Inferior parietal cortex (tissue), 1 donor: ENCODE data around the gene ZNF581.

Experiments
- DNase-seq: peaks from one replicate; pipeline ENCODE4 v3.0.0-alpha.2; 2016; ENCODE audit errors: extremely low spot score

Gene ZNF581

DNA sequence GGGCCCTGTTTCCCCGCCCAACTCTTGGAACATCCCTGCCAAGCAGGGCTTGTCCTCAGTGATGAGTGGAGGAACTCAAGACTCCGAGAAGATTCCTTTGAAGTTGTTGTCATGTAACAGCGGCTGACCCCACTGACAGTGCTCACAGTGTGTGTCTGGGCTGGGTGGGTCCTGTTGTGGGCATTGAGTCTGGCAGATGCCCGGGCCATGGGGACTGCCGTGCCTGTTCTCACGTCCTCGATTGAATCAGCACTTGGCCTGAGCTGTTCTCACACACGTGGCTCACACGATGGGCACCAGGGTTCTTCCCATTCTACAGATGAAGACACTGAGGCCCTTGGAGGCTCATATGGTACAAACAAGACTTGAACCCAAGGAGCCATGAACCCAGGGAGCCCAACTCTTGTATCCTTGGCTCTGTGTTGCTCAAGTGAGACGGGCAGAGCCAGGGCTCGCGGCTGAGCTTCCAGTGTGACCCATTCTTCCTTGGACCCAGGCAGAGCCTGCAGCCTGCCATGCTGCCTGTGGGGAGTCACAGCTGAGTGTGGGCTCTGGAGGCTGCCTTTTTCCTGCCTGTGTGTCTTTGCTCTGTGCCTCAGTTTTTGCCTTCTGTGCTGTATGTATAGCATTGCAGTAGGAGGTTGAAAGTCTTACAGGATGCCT lies 23.0 kb downstream of the ZNF581 start:
- DNase-seq: no peak

DNA sequence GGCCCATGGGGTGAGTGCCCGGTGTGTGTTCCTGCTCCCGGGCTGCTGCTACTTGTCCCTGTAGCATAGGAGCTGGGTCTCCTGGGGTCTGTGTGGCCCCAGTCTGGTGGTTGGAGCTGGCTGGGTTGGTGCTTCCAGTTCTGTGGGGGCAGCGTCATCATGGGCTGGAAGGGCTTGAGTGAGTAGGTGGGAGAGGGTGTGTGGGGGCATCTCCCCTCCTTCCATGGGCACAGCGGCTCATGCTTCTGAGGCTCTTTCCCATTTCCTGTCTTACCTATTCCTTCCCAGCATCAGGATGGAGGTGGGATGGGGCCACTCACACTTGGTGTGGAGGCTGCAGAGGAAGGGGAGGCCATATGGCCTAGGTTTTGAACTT lies 23.5 kb downstream of the ZNF581 start:
- no peak for DNase-seq

DNA sequence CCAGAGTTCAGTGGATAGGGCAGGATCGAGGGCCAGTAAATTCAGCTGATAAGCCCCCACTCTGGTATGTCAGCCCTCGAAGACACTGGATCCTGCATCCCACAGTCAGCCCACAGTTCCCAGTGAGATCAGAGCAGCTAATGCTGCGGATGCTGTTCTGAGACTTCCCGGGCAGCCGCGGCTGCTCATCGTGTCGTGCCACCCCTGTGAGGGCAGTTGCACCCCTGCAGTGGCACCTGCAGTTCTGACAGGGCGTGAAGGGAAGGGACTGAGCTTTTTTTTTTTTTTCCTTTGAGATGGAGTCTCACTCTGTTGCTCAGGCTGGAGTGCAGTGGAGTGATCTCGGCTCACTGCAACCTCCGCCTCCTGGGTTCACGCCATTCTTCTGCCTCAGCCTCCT lies 24.1 kb downstream of the ZNF581 start:
- DNase-seq: no peak

DNA sequence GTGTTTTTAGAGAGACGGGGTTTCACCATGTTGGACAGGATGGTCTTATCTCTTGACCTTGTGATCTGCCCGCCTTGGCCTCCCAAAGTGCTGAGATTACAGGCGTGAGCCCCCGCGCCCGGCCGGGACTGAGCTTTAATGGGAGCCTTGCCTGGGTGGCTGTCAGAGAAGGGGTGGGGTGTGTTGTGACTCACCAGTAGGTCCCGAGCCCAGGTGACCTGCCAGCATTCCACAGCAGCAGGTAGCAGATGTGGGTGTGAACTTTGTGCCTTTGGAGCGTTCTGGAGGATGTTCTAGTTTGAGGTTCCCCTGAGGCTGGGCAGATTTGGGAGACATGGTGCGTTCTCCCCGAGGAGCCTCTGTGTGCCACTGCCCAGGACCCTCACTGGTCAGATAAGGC lies 24.5 kb downstream of the ZNF581 start:
- no peak for DNase-seq

DNA sequence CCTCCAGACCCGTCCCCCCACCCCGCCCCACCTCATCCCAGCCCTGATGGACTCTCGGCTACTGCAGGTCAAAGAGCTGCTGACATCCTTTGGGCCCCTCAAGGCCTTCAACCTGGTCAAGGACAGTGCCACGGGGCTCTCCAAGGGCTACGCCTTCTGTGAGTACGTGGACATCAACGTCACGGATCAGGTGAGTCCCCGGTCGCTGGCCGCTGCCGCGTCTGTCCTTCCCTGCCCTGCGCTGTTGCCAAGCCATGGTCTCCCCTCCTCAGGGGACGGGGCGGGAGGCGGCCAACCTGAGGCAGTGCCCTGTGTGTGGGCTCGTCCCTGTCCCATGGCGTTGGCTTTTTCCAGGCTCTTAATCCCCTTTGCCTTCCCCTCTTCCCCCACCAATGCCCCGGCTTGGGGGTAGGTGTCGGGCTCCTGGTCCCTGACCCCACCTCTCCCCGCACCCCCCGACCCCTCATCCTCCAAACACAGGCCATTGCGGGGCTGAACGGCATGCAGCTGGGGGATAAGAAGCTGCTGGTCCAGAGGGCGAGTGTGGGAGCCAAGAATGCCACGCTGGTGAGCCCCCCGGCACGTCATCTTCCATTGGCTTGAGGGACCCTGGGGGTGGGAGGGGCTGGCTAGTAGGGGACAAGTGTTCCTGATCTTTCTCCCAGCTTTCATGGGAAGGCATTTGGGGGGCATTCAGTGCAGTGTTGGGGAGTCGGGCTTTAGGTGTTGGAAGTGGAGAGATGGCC lies 25.3 kb downstream of the ZNF581 start:
- no peak for DNase-seq

DNA sequence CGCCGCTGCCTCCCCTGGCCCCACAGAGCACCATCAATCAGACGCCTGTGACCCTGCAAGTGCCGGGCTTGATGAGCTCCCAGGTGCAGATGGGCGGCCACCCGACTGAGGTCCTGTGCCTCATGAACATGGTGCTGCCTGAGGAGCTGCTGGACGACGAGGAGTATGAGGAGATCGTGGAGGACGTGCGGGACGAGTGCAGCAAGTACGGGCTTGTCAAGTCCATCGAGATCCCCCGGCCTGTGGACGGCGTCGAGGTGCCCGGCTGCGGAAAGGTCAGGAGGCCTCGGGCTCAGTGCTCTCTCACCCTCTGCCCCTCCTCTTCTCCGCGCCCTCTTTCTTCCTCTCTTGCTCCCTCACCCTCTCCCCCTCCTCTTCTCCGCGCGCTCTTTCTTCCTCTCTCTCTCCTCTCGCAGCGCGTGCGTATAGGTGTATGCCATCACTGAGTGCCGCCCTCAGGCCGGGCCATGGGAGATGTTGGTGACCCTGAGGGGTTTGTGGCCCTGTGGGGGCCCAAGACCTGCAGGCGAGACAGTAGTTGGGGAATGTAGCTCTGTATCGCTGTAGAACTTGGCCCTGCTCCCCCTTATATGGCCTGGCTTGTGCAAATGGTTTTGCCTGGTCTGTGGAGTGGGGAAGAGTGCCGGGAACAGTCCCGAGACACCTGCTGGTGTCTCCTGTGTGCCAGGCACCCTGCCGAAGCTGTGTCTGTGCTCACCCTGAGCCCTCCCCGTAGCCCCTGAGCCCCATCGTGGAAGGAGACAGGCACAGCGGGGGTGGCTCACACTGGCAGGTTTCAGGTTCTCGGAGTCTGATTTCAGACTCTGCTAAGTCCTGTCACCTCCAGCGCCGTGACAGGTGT lies 26.2 kb downstream of the ZNF581 start:
- DNase-seq: no peak

DNA sequence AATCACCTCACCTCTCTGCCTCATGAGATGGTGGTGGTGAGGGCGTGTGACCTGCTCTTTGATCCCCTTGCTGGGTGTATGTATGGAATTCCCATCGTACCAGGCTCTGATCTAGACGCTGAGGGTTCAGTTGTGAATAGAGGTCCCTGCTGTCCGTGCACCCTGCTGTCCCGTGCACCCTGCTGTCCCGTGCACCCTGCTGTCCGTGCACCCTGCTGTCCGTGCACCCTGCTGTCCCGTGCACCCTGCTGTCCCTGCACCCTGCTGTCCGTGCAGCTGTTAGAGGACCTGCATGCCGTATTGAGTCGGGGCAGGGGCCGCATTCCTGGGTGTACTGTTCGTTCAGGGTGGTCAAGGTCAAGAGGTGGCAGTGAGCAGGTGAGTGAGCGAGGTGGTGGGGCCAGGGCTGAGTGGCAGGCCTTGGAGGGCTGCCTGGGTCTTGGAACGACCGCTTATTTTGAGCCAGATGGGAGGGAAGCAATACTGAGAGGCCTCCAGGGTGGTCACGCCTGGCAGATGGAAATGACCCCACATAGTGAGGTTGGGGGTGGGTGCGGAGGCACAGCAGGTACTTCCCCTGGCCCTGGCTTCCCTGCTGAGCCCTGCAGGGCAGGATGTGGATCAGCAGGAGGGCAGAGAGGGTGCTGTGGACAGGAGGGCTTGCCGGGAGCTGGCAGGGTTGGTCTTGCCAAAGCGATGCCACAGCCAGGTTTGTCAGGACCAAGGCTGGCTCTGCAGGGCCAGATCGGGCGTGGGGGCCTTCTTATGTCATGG lies 27.0 kb downstream of the ZNF581 start:
- DNase-seq: no peak

DNA sequence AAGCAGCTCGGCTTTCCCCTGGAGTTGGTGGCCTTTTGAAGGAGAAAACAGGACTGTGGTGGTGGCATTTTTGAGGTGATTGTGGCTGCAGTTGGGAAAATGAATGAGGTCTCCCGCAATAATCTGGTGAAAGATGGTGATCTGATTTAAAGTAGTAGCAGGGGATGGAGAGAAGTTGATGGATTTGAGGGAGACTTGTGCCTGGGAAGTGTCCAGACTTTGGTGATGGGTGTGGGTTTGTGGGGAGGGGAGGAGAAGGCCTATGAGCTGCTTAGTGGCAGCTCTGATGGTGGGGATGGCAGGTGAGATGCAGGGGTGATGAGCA lies 27.6 kb downstream of the ZNF581 start:
- no peak for DNase-seq

DNA sequence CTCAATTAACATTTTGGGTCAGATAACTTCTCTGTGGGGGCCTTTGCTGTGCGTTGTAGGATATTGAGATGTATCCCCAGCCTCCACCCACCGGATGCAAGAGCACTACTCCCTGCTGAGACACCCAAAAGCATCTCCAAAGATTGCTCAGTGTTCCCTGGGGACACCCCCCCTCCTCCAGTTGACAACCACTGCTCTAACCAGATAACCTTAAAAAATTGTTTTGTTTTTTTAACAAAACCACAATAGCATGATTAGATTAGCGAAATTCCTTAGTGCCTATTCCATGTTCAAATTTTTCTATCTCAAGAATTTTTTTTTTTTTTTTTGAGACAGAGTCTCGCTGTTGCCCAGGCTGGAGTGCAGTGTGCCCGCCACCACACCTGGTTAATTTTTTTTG lies 29.0 kb downstream of the ZNF581 start:
- no peak for DNase-seq

DNA sequence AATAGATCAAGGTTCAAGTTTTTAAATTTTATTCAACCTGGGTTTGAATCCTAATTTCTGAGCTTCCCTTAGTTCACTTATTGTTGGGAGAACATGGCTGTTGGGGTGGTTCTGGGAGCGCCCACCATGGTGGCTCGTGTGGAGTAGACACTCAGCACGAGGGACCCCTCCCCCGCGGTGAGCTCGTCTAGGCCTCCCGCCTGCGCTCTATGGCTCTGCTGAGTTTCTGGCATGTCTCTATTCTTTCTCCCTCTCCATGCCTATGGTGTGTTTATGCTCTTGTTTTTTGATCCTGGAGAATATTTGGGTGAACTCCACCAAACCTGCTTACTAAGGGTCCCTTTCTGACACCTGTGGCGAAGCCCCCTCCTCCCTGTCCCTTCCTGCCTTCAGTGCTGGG lies 30.0 kb downstream of the ZNF581 start:
- DNase-seq: no peak

DNA sequence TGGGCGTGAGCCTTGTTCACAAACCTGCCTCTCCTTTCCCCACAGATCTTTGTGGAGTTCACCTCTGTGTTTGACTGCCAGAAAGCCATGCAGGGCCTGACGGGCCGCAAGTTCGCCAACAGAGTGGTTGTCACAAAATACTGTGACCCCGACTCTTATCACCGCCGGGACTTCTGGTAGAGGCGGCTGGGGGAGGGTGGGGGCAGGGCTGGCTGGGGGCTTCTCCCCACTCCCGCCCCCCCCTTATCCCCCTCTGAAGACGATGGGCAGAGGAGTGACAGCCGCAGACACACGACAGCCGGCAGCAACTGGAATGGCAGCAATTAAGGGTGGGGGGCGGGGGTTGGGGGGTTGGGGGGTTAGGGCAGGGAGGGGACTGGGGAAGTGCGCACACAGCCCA lies 30.4 kb downstream of the ZNF581 start:
- no peak for DNase-seq

DNA sequence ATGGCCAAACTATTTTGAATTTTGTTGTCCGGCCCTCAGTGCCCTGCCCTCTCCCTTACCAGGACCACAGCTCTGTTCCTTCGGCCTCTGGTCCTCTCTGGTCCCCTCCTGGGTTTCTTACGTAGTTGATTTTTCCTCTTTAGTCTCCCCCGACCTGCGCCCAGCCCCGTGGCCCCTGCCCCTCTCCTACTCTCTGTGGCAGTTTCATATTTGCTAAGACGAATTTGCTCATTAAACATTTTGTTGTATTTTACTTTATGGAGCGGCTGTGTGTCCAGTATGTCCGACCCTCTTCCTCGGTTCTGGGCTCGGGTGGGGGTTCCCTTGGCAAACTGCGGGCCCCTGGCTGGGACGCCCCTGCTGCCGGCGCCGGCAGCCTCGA lies 31.0 kb downstream of the ZNF581 start:
- no peak for DNase-seq

DNA sequence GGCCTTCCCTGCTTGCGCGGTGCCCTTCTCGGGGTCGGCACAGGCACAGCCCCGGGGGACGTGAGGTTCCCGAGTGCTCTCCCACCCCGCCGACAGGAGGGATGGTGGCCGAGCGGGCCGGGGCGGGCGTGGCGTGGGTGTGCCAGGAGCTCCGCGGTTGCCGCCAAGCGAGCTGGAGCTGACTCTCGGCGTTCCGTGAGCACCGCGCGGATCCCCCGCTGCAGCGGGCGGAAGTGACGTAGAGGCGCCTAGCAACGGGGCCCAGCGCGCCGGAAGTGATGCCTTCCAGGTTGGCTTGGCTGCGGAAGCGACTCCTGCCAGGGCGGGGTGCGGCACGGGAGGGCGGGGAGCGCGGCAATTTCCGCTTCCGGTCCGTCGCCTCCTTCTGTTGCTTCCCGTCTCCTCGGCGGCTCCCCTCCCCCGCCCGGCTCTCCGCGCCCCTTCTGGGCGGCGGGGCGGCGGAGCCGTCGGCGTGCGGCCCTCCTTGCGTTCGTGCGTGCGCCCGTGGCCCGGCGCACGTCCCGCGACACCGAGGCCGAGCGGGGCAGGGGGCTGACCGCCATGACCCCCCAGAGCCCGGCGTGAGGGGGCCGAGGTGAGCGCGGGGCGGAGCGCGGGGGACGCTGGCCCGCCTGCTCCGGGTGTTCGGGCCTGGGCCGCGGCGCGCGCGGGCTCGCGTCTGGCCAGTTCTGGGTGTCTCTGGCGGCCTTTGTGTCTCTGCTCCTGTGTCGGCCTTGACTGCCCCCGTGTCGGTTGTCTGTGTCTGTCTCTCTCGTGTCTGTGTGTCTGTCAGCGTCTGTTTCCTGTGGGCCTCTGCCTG lies 31.6 kb downstream of the ZNF581 start, which contains the start of gene EPN1:
TSS of gene EPN1 (plus strand) at position 386 of the 820 bp plus-strand sequence. CDS start 3,402 bp downstream, outside the sequence.
- DNase-seq: peak; percentile 95

DNA sequence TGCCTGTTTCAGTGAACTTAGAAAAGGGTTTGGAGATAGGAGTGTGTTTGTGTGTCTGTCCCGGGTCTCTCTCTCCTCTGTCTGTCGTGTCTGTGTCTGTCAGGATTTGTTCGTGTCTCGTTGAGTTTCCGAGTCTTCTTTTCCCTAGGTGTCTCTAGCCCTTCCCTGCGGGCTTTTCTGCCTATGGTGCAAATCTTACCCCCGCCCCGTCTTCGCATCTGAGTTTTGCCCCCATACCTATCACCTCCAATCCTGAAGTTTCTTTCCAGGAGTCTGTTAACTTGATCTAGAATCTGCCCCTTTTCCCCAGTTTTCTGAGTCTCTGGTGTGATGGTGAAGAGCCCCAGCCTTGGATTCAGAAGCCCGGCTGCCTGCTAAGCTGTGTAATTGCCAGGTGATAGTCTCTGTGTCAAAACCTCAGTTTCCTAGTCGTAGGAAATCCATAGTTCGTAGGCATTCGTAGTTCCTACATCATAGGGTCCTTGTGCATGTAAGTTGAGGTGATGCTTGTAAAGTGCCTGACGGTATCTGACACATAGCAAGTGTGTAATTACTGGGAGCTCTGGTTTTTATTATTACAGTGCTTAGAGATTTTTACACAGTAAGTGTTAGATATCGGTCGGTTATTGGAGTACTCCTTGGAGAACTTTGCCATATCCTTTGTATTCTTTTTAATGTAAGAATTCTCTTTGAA lies 32.4 kb downstream of the ZNF581 start:
- DNase-seq: no peak

DNA sequence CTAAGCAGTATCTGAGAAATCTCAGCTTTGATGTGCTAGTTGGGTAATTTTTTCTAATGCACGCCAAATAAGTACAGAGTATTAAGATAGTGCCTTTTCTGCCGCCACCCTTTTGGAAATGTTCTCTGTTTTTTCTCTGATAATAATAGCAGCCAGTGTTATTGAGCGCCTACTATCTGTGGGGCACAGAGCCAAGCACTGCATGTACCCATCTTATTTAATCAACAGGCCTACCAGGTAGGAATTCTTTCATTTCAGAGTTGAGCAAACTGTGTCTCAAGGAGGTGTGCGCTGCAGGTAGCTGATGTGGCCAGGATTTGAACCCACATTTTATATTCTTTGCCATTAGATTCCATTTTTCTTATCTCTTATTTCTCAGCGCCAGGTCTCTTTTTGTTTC lies 32.9 kb downstream of the ZNF581 start:
- no peak for DNase-seq

DNA sequence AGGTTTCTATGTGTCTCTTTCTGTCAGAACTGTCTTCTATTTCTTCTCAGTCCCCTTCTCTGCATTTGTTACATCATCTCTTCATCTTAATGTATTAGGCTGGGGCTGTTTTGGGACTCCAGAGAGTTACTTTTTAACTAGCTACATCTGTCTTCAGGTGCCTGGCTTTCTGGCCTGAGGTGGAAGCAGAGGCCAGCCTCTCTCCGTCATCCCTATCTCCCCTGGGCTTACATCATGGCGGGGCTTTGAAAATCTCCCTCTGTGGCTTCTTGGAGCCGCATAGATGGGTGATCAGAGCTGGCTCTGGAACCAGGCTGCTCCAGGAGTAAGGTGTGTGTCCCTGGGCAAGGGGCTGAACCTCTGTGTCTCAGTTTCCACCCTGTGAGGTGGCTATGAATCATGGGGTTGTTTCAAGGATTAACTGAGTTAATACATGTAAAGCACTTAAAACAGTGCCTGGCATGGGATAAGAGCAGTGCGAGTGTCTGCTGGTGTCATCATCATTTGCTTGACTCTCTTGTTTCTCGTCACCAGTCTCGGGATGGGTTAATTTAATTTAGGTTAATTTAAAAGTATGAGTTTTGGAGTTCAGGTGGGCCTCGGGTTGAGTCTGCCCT lies 33.5 kb downstream of the ZNF581 start:
- DNase-seq: no peak

DNA sequence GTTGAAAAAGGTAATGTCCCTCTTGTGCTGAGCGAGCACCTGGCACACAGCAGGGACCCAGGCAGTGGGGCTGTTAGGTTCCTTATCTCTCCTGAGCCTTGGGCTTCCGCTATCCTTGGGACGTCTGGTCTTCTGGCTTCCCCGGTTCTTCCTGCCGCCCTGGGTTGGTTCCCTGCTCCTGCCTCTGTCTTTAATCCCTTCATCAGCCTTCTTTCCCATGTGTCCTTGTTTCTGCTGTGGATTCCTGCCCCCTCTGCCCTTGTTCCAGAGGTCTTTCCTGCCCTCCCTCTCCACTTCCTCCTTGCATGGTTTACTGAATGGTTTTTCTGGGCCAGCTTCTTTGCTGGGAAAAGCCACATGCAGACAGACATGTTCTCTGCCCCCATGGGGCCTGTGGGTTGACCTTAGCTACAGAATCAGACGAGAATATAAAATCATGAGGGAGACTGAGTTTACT lies 34.2 kb downstream of the ZNF581 start:
- DNase-seq: no peak

DNA sequence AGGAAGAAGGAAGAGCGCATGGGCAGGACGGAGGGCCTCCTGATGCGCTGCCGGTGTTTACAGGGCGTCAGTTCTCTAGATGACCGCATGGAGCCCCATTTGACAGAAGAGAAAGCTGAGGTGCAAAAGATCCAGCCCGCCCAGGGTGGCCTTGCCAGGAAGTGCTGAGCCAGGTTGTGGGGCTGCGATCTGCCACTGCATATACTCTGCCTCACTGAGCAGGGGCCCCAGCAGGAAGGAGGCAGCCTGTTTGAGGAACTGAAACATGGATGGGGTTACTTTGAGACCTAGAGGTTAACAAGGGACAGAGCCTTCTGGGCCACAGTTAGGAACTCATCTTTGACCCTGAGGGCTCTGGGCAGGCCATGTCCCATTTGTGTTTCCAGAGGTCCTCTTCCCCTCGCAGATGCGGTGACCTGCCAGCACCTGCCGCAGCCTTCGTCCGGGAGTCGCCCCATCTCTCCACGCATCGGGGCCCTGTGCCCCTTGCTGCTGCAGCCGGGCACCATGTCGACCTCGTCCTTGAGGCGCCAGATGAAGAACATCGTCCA lies 34.7 kb downstream of the ZNF581 start:
- no peak for DNase-seq

DNA sequence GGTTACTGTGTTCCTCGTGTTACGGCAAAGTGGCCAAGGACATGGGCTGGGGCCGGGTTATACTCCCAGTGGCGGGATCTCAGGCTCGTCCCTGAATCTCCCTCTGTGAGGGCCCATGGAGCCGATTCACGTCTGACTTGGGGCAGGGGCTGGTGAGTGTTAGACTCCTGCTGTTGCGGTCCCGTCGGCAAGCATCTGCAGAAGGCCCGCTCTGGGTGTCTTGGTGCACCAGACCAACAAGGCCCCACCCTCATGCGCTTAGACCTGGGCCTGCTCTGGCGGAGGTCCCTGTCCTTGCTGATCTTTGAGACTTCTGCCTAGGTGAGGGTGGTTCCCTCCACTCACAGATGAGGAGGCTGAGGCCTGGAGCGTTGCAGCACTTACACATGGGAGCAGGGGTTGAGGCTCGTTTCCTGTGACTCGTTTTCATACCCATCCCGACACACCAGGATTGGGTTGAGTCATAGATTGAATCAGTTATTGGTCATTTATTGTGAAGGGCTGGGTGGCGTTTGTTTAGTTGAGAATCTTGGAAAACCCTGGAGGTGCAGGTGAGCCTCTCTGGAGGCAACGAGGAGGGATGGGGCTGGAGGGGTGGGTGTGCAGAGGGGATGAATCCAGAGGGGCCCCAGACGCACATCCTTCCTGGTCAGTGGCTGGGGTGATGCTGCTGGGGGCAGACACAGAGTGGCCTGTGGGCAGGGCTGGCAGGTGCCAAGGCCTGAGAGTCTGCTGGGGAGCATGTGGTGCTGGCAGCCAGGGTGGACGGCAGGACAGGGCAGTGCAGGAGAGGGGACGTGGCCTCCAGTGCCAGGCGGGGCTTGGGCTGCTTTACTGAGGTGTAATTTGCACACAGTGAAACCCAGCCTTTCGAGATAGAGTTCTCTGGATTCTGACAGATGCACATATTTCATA lies 36.2 kb downstream of the ZNF581 start:
- no peak for DNase-seq
